GM12878 (cell line): ENCODE data around the gene INHA. TPM values are rescaled to one million over a fixed set of nuclear protein-coding genes. Genes with fewer than 3 reads are reported as not detected.

Experiments used
- BMI1 ChIP-seq: fragments of 450-650 bp; IDR thresholded peaks from 2 replicates; pipeline ENCODE4 v1.6.1; 2016; ENCODE audit warnings: mild to moderate bottlenecking, moderate library complexity, borderline replicate concordance
- CHD2 ChIP-seq: IDR thresholded peaks from 2 replicates; pipeline ENCODE4 v1.6.1; 2011; ENCODE audit warnings: low read depth, low read length, improper control_type of control experiment, borderline replicate concordance
- HDGF ChIP-seq: fragments of 450-650 bp; IDR thresholded peaks from 2 replicates; pipeline ENCODE4 v1.6.1; 2016; ENCODE audit warnings: antibody characterized with exemption
- IKZF1 ChIP-seq: fragments of 450-650 bp; conservative IDR thresholded peaks from 2 replicates; pipeline ENCODE4 v1.6.1; 2017; ENCODE audit warnings: antibody characterized with exemption, mild to moderate bottlenecking
- MTA3 ChIP-seq: IDR thresholded peaks from 2 replicates; pipeline ENCODE4 v1.6.1; 2012; ENCODE audit warnings: low read length, inconsistent platforms, borderline replicate concordance
- MXI1 ChIP-seq: fragments of 150-350 bp; IDR thresholded peaks from 2 replicates; pipeline ENCODE4 v1.6.1; 2011; ENCODE audit warnings: low read depth, mild to moderate bottlenecking, inconsistent platforms, low read length, improper control_type of control experiment
- MYC ChIP-seq: IDR thresholded peaks from 2 replicates; pipeline ENCODE4 v1.6.1; 2011; ENCODE audit warnings: mild to moderate bottlenecking, low read length, moderate library complexity, inconsistent platforms; ENCODE audit not compliant: insufficient read depth, insufficient replicate concordance, insufficient read length, severe bottlenecking
- NBN ChIP-seq: fragments of 450-650 bp; IDR thresholded peaks from 2 replicates; pipeline ENCODE4 v1.6.1; 2016
- NFYA ChIP-seq: IDR thresholded peaks from 2 replicates; pipeline ENCODE4 v1.6.1; 2011; ENCODE audit warnings: low read depth, mild to moderate bottlenecking, low read length, improper control_type of control experiment, borderline replicate concordance
- NRF1 ChIP-seq: conservative IDR thresholded peaks from 2 replicates; pipeline ENCODE4 v1.6.1; 2011; ENCODE audit warnings: mild to moderate bottlenecking, low read depth, low read length, improper control_type of control experiment
- PAX5 ChIP-seq: IDR thresholded peaks from 2 replicates; pipeline ENCODE4 v1.6.1; 2011; ENCODE audit warnings: low read depth, low read length, borderline replicate concordance
- RCOR1 ChIP-seq: conservative IDR thresholded peaks from 2 replicates; pipeline ENCODE4 v1.6.1; 2012; ENCODE audit warnings: low read depth, low read length, improper control_type of control experiment
- RELA ChIP-seq: fragments of 450-650 bp; IDR thresholded peaks from 2 replicates; pipeline ENCODE4 v1.8.0; 2014; ENCODE audit warnings: borderline replicate concordance; ENCODE audit not compliant: partially characterized antibody
- RUNX3 ChIP-seq: IDR thresholded peaks from 2 replicates; pipeline ENCODE4 v1.6.1; 2012; ENCODE audit warnings: low read length, inconsistent platforms
- TCF12 ChIP-seq: IDR thresholded peaks from 2 replicates; pipeline ENCODE4 v1.6.1; 2011; ENCODE audit warnings: low read depth, mild to moderate bottlenecking, low read length
- YY1 ChIP-seq: IDR thresholded peaks from 2 replicates; pipeline ENCODE4 v1.6.1; 2011; ENCODE audit warnings: low read depth, mild to moderate bottlenecking, low read length
- ZNF217 ChIP-seq: fragments of 450-650 bp; IDR thresholded peaks from 2 replicates; pipeline ENCODE4 v1.6.1; 2017; ENCODE audit warnings: antibody characterized with exemption, mild to moderate bottlenecking
- polyA plus RNA-seq, 11 experiments: library from polyadenylated mRNA; depleted of rRNA in 4 of 11; unstranded in 6 of 11; stranded (reverse) in 5 of 11; fragments of >200 nt; fragmentation: Nextera tagmentation in 4 of 11; fragmentation: Illumina TruSeq in 1 of 11; extraction: Ambion mirVana in 4 of 11; extraction: Trizol in 1 of 11; gene quantifications; 1 replicate in 1 of 11; 2 replicates in 10 of 11; pipeline versions ENCODE4 v1.2.1 to v1.2.3, GENCODE V29; 2011 to 2016; ENCODE audit warnings: inconsistent platforms in 2 of 11, missing spikeins in 2 of 11, low read depth in 1 of 11
- total RNA-seq, 4 experiments: library from RNA; depleted of rRNA in 3 of 4; stranded (reverse); fragments of >200 nt in 3 of 4; fragmentation: Illumina TruSeq in 1 of 4; extraction: Trizol in 1 of 4; gene quantifications; 2 replicates each; pipeline versions ENCODE4 v1.2.1 to v1.2.3, GENCODE V29; 2013 to 2021
- TF ChIP-seq, protein P1 (sequence below): IDR thresholded peaks from 2 replicates; pipeline ENCODE4 v1.6.1; 2012; ENCODE audit warnings: improper control_type of control experiment, low read depth, low read length; ENCODE audit not compliant: insufficient replicate concordance
- TF ChIP-seq, protein P2 (sequence below): IDR thresholded peaks from 2 replicates; pipeline ENCODE4 v1.6.1; 2011; ENCODE audit warnings: low read depth, mild to moderate bottlenecking, low read length, moderate library complexity, borderline replicate concordance; ENCODE audit errors: extremely low read depth
- TF ChIP-seq, protein P3 (sequence below): fragments of 450-650 bp; IDR thresholded peaks from 2 replicates; pipeline ENCODE4 v1.6.1; 2017; ENCODE audit warnings: mild to moderate bottlenecking
- TF ChIP-seq, protein P4 (sequence below): fragments of 450-650 bp; IDR thresholded peaks from 2 replicates; pipeline ENCODE4 v1.6.1; 2014; ENCODE audit warnings: mild to moderate bottlenecking

Gene INHA
- total and polyA plus RNA-seq, 10 of the 15 experiments (the other 5 are each of a cell fraction or from before 2014, with no cell fraction given): not detected

DNA sequence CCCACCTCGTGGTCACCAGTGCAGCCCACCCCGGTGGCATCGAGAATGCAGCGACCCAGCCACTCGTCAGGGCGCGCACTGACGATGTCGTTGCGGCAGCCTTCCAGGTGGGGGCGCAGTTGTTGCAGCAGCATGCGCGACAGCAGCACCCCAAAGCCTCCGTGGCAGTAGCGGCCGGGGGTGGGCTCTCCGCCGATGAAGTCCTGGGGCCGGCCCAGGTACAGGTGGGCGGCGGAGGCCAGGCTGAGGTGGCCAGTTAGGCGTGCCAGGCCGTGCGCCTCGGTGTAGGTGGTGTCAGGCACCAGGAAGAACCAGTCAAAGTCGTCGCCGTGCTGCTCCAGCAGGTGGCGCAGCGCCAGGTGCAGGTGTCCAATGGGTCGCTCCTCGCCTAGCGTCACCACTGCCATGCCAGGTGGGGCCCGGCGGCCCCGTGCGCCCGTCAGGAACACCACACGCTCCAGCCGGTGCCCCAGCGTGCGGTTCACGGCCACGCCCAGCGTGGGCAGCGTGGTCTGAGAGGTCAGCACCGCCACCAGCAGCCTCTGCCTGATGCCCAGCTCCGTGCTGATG is 30.4 kb upstream of the INHA start (continued):
- TF ChIP-seq, protein P1, sequence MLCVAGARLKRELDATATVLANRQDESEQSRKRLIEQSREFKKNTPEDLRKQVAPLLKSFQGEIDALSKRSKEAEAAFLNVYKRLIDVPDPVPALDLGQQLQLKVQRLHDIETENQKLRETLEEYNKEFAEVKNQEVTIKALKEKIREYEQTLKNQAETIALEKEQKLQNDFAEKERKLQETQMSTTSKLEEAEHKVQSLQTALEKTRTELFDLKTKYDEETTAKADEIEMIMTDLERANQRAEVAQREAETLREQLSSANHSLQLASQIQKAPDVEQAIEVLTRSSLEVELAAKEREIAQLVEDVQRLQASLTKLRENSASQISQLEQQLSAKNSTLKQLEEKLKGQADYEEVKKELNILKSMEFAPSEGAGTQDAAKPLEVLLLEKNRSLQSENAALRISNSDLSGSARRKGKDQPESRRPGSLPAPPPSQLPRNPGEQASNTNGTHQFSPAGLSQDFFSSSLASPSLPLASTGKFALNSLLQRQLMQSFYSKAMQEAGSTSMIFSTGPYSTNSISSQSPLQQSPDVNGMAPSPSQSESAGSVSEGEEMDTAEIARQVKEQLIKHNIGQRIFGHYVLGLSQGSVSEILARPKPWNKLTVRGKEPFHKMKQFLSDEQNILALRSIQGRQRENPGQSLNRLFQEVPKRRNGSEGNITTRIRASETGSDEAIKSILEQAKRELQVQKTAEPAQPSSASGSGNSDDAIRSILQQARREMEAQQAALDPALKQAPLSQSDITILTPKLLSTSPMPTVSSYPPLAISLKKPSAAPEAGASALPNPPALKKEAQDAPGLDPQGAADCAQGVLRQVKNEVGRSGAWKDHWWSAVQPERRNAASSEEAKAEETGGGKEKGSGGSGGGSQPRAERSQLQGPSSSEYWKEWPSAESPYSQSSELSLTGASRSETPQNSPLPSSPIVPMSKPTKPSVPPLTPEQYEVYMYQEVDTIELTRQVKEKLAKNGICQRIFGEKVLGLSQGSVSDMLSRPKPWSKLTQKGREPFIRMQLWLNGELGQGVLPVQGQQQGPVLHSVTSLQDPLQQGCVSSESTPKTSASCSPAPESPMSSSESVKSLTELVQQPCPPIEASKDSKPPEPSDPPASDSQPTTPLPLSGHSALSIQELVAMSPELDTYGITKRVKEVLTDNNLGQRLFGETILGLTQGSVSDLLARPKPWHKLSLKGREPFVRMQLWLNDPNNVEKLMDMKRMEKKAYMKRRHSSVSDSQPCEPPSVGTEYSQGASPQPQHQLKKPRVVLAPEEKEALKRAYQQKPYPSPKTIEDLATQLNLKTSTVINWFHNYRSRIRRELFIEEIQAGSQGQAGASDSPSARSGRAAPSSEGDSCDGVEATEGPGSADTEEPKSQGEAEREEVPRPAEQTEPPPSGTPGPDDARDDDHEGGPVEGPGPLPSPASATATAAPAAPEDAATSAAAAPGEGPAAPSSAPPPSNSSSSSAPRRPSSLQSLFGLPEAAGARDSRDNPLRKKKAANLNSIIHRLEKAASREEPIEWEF: no peak
- peak; percentile 49; the same call in 1 of the 2 replicates for TF ChIP-seq YY1
- no peak for TF ChIP-seq NRF1
- peak; percentile 95 for TF ChIP-seq TCF12
- no peak for TF ChIP-seq RCOR1
- TF ChIP-seq, protein P2, sequence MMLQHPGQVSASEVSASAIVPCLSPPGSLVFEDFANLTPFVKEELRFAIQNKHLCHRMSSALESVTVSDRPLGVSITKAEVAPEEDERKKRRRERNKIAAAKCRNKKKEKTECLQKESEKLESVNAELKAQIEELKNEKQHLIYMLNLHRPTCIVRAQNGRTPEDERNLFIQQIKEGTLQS: peak; percentile 16; the same call in 1 of the 2 replicates
- peak; percentile 97 for TF ChIP-seq HDGF
- TF ChIP-seq RUNX3: 0 out of 2 replicates have a peak, but pooled peaks have one; percentile 11
- TF ChIP-seq RELA: peak; percentile 30
- 0 out of 2 replicates have a peak, but pooled peaks have one; percentile 19 for TF ChIP-seq PAX5
- 0 out of 2 replicates have a peak, but pooled peaks have one; percentile 31 for TF ChIP-seq CHD2
- TF ChIP-seq NBN: peak; percentile 86
- TF ChIP-seq ZNF217: no peak
- TF ChIP-seq MTA3: no peak
- TF ChIP-seq, protein P3, sequence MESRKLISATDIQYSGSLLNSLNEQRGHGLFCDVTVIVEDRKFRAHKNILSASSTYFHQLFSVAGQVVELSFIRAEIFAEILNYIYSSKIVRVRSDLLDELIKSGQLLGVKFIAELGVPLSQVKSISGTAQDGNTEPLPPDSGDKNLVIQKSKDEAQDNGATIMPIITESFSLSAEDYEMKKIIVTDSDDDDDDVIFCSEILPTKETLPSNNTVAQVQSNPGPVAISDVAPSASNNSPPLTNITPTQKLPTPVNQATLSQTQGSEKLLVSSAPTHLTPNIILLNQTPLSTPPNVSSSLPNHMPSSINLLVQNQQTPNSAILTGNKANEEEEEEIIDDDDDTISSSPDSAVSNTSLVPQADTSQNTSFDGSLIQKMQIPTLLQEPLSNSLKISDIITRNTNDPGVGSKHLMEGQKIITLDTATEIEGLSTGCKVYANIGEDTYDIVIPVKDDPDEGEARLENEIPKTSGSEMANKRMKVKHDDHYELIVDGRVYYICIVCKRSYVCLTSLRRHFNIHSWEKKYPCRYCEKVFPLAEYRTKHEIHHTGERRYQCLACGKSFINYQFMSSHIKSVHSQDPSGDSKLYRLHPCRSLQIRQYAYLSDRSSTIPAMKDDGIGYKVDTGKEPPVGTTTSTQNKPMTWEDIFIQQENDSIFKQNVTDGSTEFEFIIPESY: no peak
- TF ChIP-seq, protein P4, sequence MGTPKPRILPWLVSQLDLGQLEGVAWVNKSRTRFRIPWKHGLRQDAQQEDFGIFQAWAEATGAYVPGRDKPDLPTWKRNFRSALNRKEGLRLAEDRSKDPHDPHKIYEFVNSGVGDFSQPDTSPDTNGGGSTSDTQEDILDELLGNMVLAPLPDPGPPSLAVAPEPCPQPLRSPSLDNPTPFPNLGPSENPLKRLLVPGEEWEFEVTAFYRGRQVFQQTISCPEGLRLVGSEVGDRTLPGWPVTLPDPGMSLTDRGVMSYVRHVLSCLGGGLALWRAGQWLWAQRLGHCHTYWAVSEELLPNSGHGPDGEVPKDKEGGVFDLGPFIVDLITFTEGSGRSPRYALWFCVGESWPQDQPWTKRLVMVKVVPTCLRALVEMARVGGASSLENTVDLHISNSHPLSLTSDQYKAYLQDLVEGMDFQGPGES: no peak
- no peak for TF ChIP-seq MXI1
- TF ChIP-seq BMI1: no peak
- peak; percentile 65 for TF ChIP-seq IKZF1
- peak; percentile 28 for TF ChIP-seq MYC
- no peak for TF ChIP-seq NFYA
